HG02610 (cell line): ENCODE data around the gene PKNOX1.
"Not testable (repeated sequence)": the region's sequence is repeated elsewhere in the genome, so short reads cannot be mapped to it uniquely, and the experiment has no call there.

Experiments used
- ATAC-seq: cut with Tn5 transposase; IDR thresholded peaks from one replicate; pipeline ENCODE4 v1.9.1; 2021; ENCODE audit warnings: mild to moderate bottlenecking, moderate library complexity; ENCODE audit not compliant: unreplicated experiment

Gene PKNOX1

DNA sequence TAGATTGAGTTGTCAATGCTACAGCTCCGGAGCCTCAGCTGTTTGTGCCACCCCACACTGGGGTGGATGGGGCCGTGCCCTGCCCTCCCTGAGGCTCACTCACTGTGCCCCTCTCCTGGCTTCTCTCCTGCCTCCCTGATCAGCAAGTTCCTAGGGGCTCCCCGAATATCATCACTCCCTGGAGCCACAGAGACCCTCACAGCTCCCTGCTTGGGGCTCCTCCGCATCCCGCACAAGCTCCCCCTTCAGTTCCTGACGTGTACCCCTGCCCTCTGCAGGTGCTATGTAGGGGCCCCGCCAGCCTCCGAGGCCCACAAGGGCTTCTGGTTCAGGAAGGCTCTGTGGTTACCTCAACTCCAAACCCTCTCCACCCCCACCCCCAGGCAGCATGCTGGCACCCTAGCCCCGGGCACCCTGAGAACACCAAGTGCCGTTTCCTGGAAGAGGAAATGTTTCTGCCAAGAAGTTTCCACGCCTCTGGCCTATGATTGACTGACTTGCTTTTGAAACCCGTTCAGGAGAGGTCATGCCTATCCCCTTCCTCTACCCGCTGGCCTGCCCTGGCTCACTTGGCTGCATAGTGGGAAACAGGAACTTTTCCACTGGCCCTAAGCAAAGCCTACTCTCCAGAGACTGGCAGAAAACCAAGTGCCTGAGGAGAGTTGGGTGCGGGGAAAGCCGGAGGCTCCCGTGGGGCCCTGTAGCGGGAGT lies 71.0 kb downstream of the PKNOX1 start:
- not testable (repeated sequence) for ATAC-seq

DNA sequence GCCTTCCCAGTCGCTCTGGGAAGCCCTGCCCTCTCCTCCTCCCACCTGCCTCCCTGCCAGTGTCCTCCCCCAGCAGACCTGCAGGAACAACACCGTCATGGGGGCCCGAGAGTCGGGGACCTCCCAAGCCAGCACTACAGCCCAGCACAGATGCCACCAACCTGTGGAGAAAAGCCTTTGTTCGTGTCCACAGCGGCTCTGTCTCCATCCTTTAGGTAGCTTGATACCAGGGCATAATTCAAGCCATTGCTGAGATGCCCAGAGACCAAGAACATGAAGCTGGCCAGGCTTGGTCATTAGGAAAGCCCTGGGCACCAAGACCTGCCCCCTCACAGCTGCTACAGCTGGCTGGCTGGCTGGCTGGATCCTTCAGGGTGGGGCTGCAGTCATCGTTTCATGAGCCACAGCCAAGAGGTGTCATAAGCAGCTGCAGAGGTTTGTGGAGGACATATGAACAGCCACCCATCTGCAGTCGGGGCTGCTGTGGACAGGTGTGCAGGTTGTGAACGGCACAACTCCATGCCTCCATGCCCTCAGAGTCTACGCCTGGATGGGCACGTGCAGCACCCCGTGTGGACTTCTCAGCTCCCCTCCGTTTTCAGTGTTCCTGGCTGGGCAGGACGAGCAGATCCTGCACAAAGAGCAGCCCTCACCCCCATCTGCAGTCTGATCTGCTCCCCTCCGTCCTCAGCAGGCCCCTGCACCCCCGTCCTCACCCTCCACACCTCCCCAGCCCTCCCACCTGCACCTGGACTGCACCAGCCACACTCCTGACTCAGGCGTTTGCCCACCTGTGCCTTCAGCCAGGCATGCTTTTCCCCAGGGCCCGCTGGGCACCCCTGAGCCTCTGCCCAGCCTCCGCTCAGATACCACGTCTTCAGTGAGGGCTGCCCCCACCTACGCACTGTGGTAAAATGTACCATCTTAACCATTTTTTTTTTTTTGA lies 71.8 kb downstream of the PKNOX1 start:
- ATAC-seq = not testable (repeated sequence)

DNA sequence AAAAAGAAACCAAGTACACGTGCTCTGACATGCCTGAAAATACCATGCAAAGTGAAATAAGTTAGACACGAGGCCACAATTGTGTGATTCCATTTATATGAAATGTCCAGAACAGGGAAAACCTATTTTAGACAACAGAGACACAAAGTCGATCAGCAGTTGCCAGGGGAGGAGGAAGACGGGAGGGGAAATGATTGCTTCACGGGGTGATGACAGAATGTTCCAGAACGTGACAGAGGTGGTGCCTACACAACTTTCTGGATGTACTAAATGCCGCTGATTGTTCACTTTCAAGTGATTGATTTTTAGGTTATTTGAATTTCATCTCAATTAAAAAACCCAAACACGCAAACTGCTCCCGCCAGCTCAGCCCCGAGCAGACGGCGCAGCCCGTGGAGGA lies 78.8 kb downstream of the PKNOX1 start:
- not testable (repeated sequence) for ATAC-seq

DNA sequence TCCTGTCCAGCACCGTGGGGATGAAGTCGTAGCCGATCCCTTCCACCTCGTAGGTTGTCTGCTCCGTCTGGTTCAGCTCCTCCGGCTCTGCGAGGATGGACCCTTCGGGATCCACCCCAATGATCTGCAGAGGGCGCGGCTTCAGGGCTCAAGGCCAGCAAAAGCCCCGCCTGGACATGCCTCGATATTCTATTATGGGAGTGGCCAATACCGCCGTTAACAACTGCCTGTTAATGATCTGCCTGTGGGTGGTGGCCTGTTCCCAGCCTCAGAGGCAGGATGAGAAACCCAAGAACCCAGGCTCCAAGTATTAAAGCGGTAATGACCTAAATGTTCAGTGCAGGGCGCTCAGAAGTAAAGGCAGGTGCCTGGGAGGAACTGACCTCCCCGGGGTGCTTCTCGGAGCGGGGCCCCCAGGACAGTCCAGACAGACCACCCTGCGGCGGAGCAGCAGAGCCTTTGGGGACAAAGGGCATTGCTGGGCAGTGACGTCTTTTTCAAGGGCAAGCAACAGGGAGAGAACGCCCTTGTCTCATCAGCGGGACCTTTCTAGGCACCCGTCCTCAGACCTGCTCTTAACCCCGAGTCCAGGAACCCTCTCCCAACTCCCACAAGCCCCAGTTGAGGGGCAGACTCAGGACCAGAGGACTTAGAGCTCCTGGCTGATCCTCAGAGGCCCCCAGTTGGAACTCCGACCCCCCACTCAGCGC lies 88.7 kb downstream of the PKNOX1 start:
- ATAC-seq = not testable (repeated sequence)

DNA sequence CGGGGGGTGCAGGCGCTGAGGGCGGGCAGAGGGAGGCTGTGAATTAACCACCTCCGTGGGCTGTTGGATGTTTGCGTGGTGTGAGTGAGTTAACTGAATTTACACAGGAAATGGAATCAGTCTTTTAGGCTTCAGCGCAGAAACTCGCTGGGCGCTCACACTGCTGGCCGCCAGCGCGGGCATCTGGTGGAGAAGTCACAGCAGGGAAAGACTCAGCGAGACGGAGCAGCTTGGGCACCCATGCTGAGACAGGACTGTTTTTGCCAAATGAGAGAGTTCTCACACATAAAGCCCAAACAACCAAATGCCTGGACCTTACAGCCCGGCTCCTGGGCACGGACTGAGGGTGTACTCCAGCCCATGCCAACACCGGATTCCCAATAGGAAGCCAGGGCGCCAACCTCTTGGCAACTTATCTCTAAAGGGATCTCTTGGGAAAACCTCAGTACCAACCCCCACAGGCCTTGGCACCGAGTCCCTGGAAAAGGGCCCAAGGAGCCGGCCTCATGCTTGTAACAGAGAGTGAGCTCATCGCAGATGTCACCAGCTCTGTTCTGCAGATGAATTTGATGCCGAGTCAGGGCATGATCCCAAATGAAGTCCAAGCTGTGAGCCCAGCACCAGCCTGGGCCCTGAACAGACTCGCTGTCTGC lies 90.0 kb downstream of the PKNOX1 start:
- not testable (repeated sequence) for ATAC-seq

DNA sequence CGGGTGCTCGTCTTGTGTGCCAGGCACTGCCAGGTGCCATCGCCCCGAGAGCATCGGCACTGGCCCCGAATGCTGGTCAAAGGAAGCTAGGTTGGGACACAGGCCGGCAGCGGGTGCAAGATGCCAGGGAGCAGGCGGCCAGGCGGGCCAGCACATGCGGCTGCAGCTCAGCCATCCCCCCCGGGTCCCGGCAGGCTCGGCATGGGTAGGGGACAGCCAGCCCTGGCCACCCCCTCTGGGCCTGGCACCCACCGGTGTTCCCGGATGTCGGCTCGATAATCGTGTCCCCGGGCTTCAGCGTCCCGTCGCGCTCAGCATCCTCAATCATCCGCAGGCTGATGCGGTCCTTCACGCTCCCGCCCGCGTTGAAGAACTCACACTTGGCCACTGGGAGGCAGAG lies 91.6 kb downstream of the PKNOX1 start:
- not testable (repeated sequence) for ATAC-seq

DNA sequence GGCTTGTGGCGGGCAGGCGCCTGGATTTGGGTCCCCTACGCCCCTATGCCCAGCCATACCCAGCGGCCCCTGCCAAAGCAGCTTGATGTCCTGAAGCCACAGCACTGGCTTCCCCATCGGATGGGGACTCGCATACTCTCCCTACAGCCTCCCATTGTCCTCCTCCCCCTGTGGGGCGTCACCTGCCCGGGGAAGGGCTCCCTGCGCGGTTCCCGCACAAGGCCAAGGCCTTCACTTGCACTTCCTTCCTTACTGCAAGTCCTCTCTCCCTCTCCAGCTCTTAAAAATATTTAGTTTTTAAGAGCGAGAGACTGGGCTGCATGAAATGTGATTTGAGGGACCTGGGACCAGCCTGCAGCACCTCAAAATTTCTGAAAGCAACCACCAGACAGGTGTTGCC lies 92.3 kb downstream of the PKNOX1 start:
- ATAC-seq = not testable (repeated sequence)

DNA sequence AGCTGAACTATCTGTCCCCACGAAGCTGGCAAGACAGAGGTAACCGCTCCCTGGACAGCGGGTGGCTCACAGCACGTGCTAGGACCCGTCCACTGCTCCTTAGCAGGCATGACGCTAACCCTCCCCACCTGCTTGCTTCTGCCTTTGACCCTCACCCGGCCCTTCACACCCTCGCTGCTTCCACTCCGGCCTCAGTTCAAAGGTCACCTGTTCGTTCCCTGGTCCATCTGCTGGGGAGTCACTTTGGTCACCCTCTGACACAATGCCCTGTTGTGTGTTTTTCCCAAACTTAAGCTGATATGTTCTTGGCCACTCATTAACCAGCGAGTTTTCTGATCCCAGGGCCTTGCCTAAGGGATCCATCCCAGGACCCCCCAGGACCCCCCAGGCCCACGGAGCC lies 93.7 kb downstream of the PKNOX1 start:
- not testable (repeated sequence) for ATAC-seq

DNA sequence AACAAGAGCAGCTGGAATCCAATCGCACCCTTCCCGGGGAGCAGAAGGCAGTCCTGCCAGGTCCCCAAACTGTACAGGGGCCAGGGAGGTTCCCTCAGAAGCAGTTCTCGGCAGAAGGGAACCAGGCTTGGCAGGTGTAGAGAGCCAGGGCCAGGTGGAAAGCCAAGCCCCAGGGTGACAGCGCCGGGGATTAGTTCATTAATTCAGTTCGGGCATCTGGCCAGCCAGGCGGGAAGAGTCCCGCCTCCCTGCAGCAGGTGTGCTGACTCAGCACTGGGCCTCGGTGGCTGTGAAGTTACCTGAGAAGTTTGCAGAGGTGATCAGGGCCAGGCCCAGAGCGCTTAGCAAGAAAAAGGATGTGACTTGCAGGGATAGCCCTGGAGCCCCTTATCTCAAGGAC lies 95.3 kb downstream of the PKNOX1 start:
- not testable (repeated sequence) for ATAC-seq

DNA sequence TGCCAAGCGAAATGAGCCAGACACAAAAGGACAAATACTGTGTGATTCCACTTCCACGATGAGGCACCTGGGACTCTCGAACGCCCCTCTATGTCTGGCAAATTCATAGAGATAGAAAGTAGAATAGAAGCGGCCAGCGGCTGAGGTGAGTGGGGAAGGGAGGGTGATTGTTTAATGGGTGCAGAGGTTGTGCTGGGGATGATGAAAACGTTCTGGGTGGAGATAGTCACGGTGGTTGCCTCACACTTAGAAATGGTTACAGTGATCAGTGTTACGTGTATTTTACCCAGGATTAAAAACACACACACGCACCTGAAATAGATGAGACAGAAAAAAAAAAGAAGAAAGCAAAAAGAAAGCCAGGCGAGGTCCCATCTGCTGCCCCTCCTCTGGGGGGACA lies 98.4 kb downstream of the PKNOX1 start:
- not testable (repeated sequence) for ATAC-seq

DNA sequence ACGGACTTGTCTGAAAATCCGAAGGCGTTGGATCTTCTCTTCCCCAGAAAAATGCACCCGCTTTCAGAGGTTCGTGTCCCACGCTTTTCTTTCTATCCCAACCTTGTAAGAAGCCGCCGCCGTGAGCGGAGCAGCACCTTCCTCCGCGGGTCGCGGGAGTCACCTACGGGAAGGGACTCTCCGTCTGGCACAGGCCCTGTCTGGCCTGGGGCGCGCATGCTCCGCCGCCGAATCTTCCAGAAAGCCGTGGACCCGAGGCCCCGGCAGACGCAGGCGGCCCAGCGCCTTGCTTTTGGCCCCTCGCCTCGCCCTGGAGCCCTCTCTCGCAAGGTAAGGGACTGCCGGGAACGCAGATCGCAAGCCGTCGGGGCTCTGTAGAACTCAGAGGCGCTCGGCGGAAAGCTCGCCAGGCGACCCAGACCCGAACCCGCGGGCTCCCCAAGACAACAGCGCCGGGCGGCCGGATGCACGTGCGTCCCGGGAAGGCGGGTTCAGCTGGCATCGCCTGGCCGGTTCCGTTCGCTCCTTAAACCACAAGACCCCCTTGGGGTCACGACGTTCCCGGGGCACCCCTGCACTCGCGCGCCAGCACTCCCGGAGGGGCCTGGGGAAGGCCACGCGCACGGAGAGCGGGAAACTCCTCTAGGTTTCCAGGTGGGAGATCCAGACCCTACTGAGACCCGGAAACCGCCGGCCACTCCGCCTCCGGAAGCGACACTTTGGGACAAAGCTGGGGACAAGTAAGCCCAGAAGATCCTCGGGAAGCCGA lies 100.2 kb downstream of the PKNOX1 start:
- not testable (repeated sequence) for ATAC-seq

DNA sequence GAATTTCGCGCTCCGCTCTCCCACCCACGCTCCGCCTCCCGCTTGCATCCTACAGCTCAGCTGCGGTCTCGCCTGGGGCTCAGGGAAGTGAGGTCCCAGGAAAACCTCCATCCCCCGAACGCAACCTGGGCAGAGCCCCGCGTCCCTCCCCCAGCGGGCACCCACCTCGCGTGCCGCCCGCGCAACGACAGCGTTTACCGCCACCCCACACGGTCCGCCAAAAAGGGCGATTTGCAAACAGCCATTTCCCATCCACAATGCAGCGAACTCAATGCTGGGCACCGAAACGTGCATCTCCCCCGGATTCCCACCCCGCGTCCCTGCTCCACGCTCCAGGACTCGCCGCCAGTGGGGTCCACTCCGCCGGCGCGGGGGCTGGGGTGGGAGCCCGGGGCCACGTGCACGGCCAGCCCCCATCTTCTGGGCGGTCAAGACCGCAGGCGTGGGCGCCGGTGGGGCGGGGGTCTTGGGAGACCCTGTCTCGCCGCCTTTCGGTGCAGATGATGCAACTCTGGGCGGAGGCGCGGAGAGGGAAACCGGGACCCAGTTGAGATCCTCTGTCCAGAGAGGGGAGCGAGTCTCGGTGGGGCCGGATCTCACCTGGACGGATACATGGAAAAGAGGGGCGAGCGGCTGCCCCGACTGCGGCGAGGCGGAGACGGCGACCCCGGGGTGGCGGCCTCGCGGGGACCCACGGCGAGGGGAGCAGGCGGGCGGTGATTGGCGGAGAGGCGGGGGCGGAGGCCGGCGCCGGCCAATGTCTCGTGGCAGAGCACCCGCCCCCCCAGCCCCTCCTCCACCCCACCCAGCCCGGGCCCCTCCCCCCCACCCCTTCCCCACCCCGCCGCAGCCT lies 101.0 kb downstream of the PKNOX1 start, which contains the start of gene CBS:
TSS of gene CBS (minus strand) at position 666 of the 853 bp plus-strand sequence. CDS start 3,642 bp downstream, outside the sequence.
- not testable (repeated sequence) for ATAC-seq

DNA sequence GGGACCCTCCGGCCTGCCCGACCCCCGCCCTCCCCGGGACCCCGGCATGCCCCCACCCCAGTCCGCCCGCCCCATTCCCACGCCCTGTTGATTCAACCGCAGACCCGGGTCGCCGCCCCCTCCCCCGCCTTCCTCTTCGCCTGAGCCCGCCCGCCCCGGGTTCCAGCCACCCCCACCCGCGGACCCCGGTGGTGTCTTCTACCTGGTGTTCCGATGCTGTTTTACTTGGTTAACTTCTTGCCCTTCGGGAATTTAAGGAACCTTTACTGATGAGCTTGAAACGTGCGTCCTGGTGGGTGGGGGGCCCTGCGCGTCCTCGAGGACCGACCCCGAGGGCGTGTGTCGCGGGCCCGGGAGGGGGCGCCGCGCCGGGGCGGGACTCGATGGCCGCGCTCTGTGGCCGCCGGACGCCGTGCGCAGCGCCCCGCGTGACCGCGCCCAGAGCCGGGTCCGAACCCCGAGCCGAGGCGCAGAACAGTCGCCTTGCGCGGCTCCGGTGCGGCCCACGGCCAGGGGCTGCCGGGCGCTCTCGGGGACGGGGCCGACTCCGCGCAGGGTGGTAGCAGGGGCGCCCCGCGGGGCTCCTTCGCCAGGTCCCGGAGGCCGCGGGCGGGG lies 101.8 kb downstream of the PKNOX1 start:
- ATAC-seq = not testable (repeated sequence)

DNA sequence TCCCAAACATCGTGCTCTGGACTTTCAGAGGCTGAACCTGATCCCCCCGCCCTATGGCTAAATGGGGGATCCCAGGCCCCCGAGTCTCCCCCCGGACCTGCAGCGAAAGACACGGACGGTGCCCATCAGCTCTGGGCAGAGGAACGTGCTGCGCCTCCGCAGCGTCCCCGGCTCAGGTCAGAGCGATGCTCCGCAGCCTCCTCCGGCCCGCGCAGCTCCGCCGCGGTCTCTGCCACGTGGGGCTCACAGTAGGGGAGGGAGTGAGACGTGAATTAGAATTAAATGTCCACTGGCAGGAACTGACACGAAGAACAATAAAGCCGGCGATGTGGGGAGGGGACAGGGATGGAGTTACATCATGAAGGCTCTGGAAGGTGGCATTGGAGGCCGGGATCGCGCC lies 102.3 kb downstream of the PKNOX1 start:
- not testable (repeated sequence) for ATAC-seq

DNA sequence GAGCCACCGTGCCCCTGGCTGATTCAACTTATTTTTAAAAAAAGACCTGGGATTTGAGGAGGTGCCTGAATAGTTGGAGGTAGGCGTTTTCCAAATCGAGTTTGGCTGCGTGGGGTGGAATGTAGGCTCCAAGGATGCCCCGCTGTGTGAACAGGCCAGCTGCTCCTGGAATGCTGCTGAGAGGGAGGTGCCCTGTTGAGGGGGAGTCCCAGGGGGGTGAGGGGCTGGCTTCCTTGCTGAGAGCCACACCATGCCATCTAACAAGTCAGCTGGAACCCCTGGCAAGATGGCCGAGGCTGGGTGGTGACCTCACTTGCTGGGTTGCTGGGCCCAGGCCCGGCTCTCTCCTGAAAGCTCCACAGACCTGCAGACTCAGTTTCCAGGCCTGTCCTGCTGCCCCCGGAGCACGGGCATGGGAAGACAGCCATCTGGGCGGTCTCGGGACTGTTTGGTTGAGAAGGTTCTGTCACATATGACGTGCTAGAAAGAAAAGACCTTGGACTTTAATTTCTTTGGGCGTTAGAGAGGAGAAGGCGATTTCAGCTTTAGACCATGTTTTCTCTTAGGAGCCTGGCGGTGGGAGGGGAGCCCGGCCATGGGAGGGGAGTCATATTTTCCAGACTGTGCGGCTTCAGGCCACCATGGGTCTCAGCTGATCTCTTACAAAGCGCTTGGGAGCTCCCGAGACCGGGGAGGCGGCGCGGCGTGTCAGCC lies 108.4 kb downstream of the PKNOX1 start:
- not testable (repeated sequence) for ATAC-seq
